GM10847 (cell line): ENCODE results near the gene FAM107B.

Experiments used
- POLR2A ChIP-seq: IDR thresholded peaks from 2 replicates; pipeline ENCODE4 v1.6.1; 2011; ENCODE audit not compliant: insufficient read length; ENCODE audit errors: extremely low read depth

Gene FAM107B

GRCh38 chr10:14498326-14498725 is 276.4 kb downstream of the FAM107B start:
- no peak for TF ChIP-seq POLR2A

- TF ChIP-seq POLR2A: no peak
Measured at GRCh38 chr10:14491811-14492210, 282.9 kb downstream of the FAM107B start.

GRCh38 chr10:14489522-14490177 is 285.0 kb downstream of the FAM107B start:
- no peak for TF ChIP-seq POLR2A

- TF ChIP-seq POLR2A: no peak
Measured at GRCh38 chr10:14487488-14487883, 287.2 kb downstream of the FAM107B start.

DNA sequence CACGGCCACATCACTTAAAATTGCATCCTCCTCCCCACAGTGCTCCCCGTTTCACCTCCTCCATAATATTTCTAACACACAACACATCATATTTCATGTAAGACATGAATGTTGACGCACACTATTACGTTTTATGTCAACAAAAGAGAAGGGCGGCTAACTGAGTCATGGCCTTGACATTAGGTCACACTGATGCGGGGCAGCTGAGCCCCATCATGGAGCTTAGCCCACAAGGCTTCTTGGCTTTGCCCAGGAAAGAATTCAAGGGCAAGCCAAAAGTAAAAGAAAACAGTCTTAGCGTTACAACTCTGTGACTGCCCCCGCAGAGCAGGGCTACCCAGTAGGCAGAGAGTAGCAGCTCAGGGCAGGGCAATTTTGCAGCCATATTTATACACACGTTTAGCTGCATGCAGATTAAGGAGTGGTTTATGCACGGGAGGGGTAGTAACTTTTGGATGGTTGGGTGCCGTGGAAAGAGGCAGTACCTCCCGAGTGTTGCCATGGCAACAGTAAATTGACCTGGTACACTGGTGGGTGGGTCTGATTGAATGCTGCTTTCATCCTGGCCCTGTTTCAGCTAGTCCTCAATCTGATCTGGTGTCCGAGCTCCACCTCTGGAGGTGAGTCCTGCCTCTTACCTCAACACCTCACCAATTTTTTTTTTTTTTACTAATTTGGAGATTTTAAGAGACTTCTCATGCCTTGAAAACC is 287.8 kb downstream of the FAM107B start:
- no peak for TF ChIP-seq POLR2A

DNA sequence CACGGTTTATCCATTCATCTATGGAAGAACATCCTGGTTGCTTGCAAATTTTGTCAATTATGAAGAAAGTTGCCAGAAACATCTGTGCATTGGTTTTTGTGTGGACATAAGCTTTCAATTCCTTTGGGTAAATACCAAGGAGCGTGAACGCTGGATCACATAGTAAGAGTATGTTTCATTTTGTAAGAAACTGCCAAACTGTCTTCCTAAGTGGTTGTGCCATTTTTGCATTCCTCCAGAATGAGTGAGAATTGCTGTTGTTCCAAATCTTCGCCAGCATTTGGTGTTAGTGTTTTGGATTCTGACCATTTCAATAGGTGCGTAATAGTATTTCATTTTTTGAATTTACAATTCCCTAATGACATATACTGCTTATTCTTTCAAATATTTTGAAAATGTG is 288.7 kb downstream of the FAM107B start:
- TF ChIP-seq POLR2A: no peak

GRCh38 chr10:14483417-14483816 is 291.3 kb downstream of the FAM107B start:
- no peak for TF ChIP-seq POLR2A

- no peak for TF ChIP-seq POLR2A
Measured at GRCh38 chr10:14481752-14482151, 292.9 kb downstream of the FAM107B start.

- no peak for TF ChIP-seq POLR2A
Measured at GRCh38 chr10:14481014-14481413, 293.7 kb downstream of the FAM107B start.

- TF ChIP-seq POLR2A: no peak
Measured at GRCh38 chr10:14478604-14479003, 296.1 kb downstream of the FAM107B start.

DNA sequence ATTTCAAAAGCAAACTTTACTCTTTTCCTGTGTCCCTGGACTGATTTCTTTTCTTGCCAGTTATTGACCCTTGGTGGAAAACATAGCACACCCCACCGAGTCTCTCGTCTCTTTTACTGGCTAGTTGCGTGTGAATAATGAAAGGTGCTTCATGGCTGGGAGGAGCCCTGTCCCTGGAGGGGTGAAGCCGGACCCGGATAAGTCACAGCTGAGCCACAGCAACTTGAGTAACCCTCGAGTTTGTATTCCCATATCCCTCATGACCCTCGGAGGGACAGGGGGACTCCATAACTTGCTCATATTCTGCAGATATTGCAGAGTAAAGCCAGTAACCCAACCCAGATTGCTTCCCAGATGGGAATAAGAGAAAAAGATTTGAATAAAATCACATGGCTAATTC is 296.5 kb downstream of the FAM107B start:
- no peak for TF ChIP-seq POLR2A

DNA sequence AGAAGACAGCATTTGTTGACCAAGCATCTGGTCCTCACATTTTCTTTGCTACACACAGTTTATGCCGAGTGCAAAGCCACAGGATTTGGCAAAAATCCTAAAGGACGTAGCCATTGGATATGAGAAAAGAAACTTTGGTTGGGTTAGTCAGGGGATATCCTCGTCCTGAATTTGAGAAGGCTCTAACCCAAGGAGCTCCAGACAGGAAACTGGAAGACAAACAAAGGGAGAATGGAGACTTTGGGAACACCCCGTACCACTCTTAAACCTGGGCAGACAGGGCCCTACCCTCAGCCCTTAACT is 297.3 kb downstream of the FAM107B start:
- TF ChIP-seq POLR2A: no peak

DNA sequence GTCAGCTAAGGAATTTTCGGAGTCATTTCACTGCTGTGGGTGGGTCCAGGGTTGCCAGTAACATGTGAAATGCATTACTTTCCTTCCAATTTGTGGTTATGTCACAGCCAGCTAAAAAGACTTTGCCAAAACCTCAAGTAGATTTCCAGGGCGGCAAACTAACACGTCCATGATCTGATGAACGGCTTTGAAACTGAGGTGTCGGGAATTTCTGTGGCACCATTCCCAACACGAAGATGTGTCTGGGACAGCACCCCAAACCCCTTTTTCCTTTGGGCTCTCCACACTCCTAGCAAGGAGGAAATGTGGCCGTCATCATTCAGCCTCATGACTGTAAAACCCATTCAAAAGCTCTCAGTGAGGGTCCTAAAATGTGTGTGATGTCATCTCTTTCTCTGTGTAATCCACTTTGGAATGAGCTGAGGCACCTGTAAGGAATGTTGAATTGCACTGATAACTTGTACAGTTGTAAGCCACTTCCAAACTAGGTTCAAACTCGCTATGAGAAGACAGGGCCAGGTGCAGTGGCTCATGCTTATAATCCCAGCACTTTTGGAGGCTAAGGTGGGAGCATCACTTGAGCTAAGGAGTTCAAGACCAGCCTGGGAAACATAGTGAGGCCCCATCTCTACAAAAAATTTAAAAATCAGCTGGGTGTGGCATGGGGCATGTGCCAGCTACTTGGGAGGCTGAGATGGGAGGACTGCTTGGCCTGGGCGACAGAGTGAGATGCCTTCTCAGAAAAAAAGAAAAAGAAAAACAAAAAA is 297.9 kb downstream of the FAM107B start:
- no peak for TF ChIP-seq POLR2A

GRCh38 chr10:14476006-14476405 is 298.7 kb downstream of the FAM107B start:
- TF ChIP-seq POLR2A: no peak

DNA sequence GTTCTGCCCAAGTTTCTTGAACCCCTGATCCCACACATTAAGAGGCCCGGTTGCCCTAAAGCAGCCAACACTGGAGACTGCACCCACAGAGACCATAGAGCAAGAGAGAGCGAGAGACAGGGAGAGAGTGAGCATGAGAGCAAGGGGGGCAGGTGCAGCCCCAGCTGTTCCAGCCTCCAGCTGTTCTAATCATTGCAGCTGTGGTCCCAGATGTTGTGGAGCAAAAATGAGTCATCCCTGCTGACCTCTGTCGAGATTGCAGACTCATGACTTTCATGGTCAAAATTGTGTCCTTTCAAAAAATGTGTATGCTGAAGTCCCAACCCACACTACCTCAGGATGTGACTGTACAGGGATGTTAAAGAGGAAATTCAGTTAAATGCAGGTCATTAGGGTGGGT is 300.0 kb downstream of the FAM107B start:
- no peak for TF ChIP-seq POLR2A

DNA sequence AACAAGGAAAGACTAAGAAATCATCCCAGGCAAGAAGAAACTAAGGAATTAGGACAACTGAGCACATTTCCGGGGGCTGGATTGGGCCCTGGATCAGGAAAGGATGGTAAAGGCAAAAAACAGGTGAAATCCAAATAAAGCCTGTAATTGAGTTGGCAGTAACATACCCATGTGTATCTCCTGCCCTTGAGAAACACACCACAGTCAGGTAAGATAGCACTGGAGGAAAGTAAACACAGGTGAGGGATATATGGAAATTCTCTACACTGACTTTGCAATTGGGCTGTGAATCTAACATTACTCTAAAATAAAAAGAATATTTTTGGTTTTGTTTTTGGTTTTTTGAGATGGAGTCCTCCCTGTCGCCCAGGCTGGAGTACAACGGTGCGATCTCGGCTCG is 303.8 kb downstream of the FAM107B start:
- TF ChIP-seq POLR2A: no peak

GRCh38 chr10:14468726-14469125 is 306.0 kb downstream of the FAM107B start:
- TF ChIP-seq POLR2A: no peak
